GM23248 (cell line): Measurements from ENCODE around the gene PTCD3.

Experiments
- EZH2 ChIP-seq: fragments of 200-600 bp; sonication (generic); IDR thresholded peaks from 2 replicates; pipeline ENCODE4 v1.6.1; 2018; ENCODE audit warnings: antibody characterized with exemption, mild to moderate bottlenecking; ENCODE audit not compliant: insufficient read depth, poor library complexity, severe bottlenecking
- EZH2phosphoT487 ChIP-seq: fragments of 200-600 bp; sonication (generic); IDR thresholded peaks from 2 replicates; pipeline ENCODE4 v1.6.1; 2018; ENCODE audit warnings: antibody characterized with exemption, moderate library complexity, mild to moderate bottlenecking, low read depth; ENCODE audit not compliant: insufficient read depth

DNA sequence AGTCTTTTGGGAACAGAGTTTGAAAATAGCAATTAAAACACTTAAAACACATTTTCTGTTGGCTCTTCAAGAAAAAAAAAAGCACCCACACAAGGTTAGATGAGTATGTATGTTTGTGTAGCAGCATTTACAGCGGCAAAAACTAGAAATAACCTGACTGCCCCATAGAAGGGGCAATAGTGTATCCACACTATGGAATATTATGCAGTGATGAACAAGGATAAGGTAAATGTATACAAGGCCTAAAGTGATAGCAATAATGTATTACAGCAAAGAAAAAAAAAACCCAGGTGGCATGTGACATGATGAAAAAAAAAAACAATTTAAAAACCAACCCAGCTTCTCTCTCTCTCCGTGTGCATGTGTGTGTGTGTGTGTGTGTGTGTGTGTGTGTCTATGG, 35.2 kb upstream of the PTCD3 start:
- no peak for TF ChIP-seq EZH2phosphoT487
- TF ChIP-seq EZH2, result no peak
